HL-60 (cell line): ENCODE results near the gene CHST11.

ENCODE experiments used
- DNase-seq, 2 experiments: peaks; one replicate each; pipeline ENCODE4 v3.0.0-alpha.2; 2010 to 2020; ENCODE audit warnings: low read depth in 1 of 2, low spot score in 1 of 2
- H3K27ac ChIP-seq: fragments of 250-450 bp; sonication (Bioruptor Pico); replicated peaks from 2 replicates; pipeline ENCODE4 v1.5.1; 2020; ENCODE audit warnings: mild to moderate bottlenecking, moderate library complexity
- H3K27me3 ChIP-seq: fragments of 250-450 bp; sonication (Bioruptor Pico); 2 replicates; pipeline ENCODE4 v1.5.1; 2021; ENCODE audit warnings: mild to moderate bottlenecking, moderate library complexity; ENCODE audit not compliant: insufficient read depth, poor library complexity, severe bottlenecking
- H3K4me3 ChIP-seq: replicated peaks from 2 replicates; pipeline ENCODE4 v1.5.1; 2011; ENCODE audit warnings: mild to moderate bottlenecking, control low read depth, low read length; ENCODE audit not compliant: insufficient read depth
- CTCF ChIP-seq: IDR thresholded peaks from one replicate; pipeline ENCODE4 v1.5.1; 2011; ENCODE audit warnings: low read length, control low read depth, inconsistent platforms; ENCODE audit not compliant: insufficient read depth
- GABPA ChIP-seq: IDR thresholded peaks from 2 replicates; pipeline ENCODE4 v1.6.1; 2012; ENCODE audit warnings: low read depth
- POLR2AphosphoS5 ChIP-seq: IDR thresholded peaks from 2 replicates; pipeline ENCODE4 v1.6.1; 2012; ENCODE audit warnings: low read depth
- REST ChIP-seq: IDR thresholded peaks from 2 replicates; pipeline ENCODE4 v1.6.1; 2012; ENCODE audit warnings: low read depth; ENCODE audit not compliant: insufficient replicate concordance
- SPI1 ChIP-seq: IDR thresholded peaks from 2 replicates; pipeline ENCODE4 v1.6.1; 2012; ENCODE audit warnings: low read depth, mild to moderate bottlenecking, borderline replicate concordance

CHST11 gene

GRCh38 chr12:104593482-104593881 is 136.7 kb downstream of the CHST11 start:
- H3K27me3 ChIP-seq: no peaks in the 10 kb centered on the region
- no peak for TF ChIP-seq GABPA
- no peak for TF ChIP-seq REST
- TF ChIP-seq CTCF: no peak
- no peak for TF ChIP-seq SPI1
- no peak for TF ChIP-seq POLR2AphosphoS5
- DNase-seq: no peak
- no peak overlapping the region for H3K4me3 ChIP-seq
- H3K27ac ChIP-seq: no peak overlapping the region

GRCh38 chr12:104596134-104596799 is 139.5 kb downstream of the CHST11 start:
- TF ChIP-seq CTCF: no peak
- no peak for TF ChIP-seq GABPA
- no peak for TF ChIP-seq REST
- TF ChIP-seq POLR2AphosphoS5: no peak
- no peak for TF ChIP-seq SPI1
- Histone ChIP-seq H3K27ac (peak overlapping the region; percentile 43), H3K27me3 (no peaks in the 10 kb centered on the region), H3K4me3 (no peak overlapping the region)
- DNase-seq: peak; percentile 58 to 59

DNA sequence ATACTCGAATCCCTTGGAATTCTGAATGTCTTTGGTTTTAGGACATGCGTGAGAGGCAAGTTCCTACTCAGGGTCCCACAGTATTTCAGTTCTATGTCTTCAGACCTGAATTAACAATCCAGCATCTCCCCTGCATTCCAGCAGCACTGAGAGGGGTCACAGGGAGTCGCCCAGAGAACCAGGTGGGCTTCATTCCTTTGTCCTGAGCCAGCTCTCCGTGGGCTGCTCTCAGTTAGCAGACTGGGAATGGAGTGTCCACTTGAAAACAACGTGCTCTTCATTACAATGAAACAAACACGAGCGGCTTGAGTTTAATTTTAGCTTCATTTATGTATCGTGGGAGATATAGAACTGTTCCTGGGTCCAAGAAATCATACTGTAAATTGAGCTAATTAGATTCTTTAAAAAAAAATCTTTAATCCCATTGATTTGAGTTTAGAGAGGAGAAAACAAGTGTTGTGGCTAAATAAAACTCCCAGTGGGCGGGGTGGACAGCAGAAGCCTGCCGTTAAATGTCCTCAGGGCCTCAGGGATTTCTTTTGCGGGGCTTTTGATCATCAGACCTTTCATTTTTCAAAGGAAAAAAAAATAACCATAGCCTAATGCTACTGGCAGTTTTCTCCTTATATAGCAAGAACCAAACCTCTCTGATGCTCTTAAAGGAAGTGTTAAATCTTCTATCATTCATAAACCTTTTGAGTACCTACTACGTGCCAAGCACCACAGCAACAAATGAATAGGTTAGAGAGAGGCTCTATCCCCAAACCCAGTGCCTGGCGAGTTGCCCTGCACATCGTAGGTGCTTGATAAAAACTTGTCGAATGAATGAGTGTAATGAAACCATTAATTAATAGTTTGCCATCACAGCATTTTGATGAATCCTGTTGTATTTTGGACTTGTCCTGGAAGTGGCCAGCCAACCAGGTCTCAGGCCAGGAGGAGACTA is 140.4 kb downstream of the CHST11 start:
- H3K27me3 ChIP-seq: no peaks in the 10 kb centered on the region
- H3K4me3 ChIP-seq: no peak overlapping the region
- TF ChIP-seq GABPA (no peak), REST (no peak), SPI1 (no peak), POLR2AphosphoS5 (no peak), CTCF (no peak)
- H3K27ac ChIP-seq: no peak overlapping the region; the same call in 1 of the 2 replicates
- no peak for DNase-seq
